Neuronal stem cell (in vitro differentiated cells): Measurements from ENCODE around the gene FRA10AC1.

Source experiments
- DNase-seq: peaks from one replicate; pipeline ENCODE4 v3.0.0-alpha.2; 2013; ENCODE audit warnings: low spot score
- H2AFZ ChIP-seq: one replicate; pipeline ENCODE4 v1.6.1; 2013; ENCODE audit warnings: mild to moderate bottlenecking, low read length, inconsistent platforms
- H2AK5ac ChIP-seq: 2 replicates; pipeline ENCODE4 v1.6.1; 2013; ENCODE audit warnings: low read depth, mild to moderate bottlenecking, inconsistent platforms, low read length, moderate library complexity, mixed read lengths
- H2BK120ac ChIP-seq: 2 replicates; pipeline ENCODE4 v1.6.1; 2013; ENCODE audit warnings: low read depth, mild to moderate bottlenecking, inconsistent platforms, low read length, moderate library complexity, mixed read lengths
- H2BK12ac ChIP-seq: one replicate; pipeline ENCODE4 v1.6.1; 2013; ENCODE audit warnings: low read length, inconsistent platforms
- H2BK15ac ChIP-seq: 2 replicates; pipeline ENCODE4 v1.6.1; 2013; ENCODE audit warnings: mild to moderate bottlenecking, low read length, inconsistent platforms, mixed read lengths
- H2BK5ac ChIP-seq: one replicate; pipeline ENCODE4 v1.6.1; 2013; ENCODE audit warnings: inconsistent platforms, mild to moderate bottlenecking, low read length, moderate library complexity
- H3K14ac ChIP-seq: one replicate; pipeline ENCODE4 v1.6.1; 2013; ENCODE audit warnings: low read length, inconsistent platforms
- H3K18ac ChIP-seq: 2 replicates; pipeline ENCODE4 v1.6.1; 2013; ENCODE audit warnings: low read length, inconsistent platforms
- H3K23ac ChIP-seq: 2 replicates; pipeline ENCODE4 v1.6.1; 2013; ENCODE audit warnings: low read depth, mild to moderate bottlenecking, mixed read lengths, low read length, inconsistent platforms; ENCODE audit not compliant: poor library complexity
- H3K27ac ChIP-seq: replicated peaks from 3 replicates; pipeline ENCODE4 v1.5.1; 2013; ENCODE audit warnings: low read length, inconsistent platforms
- H3K27me3 ChIP-seq, 3 experiments: 2 replicates each; pipeline ENCODE4 v1.6.1; 2013; ENCODE audit warnings: low read length in 3 of 3, mild to moderate bottlenecking in 2 of 3, inconsistent platforms in 1 of 3, low read depth in 1 of 3, mixed read lengths in 1 of 3, moderate library complexity in 1 of 3; ENCODE audit not compliant: control insufficient read depth in 3 of 3, insufficient read depth in 3 of 3
- H3K36me3 ChIP-seq, 2 donors: replicated peaks in 1 of 2; 2 replicates each; pipeline ENCODE4 v1.6.1; 2013; ENCODE audit warnings: low read length in 2 of 2; ENCODE audit not compliant: control insufficient read depth in 2 of 2, insufficient read depth in 2 of 2
- H3K4ac ChIP-seq: 2 replicates; pipeline ENCODE4 v1.6.1; 2013; ENCODE audit warnings: inconsistent platforms, mild to moderate bottlenecking, low read length, moderate library complexity
- H3K4me1 ChIP-seq, 2 donors: 1 replicate in 1 of 2; 2 replicates in 1 of 2; pipeline ENCODE4 v1.6.1; 2013; ENCODE audit warnings: low read length in 2 of 2, low read depth in 1 of 2; ENCODE audit not compliant: control insufficient read depth in 2 of 2, insufficient read depth in 1 of 2
- H3K4me2 ChIP-seq: one replicate; pipeline ENCODE4 v1.6.1; 2013; ENCODE audit warnings: mild to moderate bottlenecking, low read length, inconsistent platforms; ENCODE audit not compliant: insufficient read depth, poor library complexity, severe bottlenecking
- H3K4me3 ChIP-seq, 2 donors: 2 replicates each; pipeline ENCODE4 v1.5.1; 2013; ENCODE audit warnings: low read length in 2 of 2, mild to moderate bottlenecking in 2 of 2, inconsistent platforms in 1 of 2, moderate library complexity in 1 of 2
- H3K79me1 ChIP-seq: one replicate; pipeline ENCODE4 v1.6.1; 2013; ENCODE audit warnings: low read depth, mild to moderate bottlenecking, inconsistent platforms, low read length, moderate library complexity
- H3K9ac ChIP-seq: one replicate; pipeline ENCODE4 v1.6.1; 2013; ENCODE audit warnings: mild to moderate bottlenecking, low read depth, low read length, inconsistent platforms; ENCODE audit not compliant: poor library complexity
- H3K9me3 ChIP-seq, 2 donors: replicated peaks in 1 of 2; 2 replicates each; pipeline versions ENCODE3 to v1.6.1; 2013; ENCODE audit warnings: low read length in 2 of 2, mild to moderate bottlenecking in 2 of 2, inconsistent platforms in 1 of 2, low read depth in 1 of 2, mixed read lengths in 1 of 2, moderate library complexity in 1 of 2; ENCODE audit not compliant: control insufficient read depth in 2 of 2, insufficient read depth in 1 of 2
- H4K8ac ChIP-seq: one replicate; pipeline ENCODE4 v1.6.1; 2013; ENCODE audit warnings: low read depth, mild to moderate bottlenecking, inconsistent platforms, low read length, moderate library complexity
- H4K91ac ChIP-seq: one replicate; pipeline ENCODE4 v1.6.1; 2013; ENCODE audit warnings: low read length, low read depth, mild to moderate bottlenecking, inconsistent platforms; ENCODE audit not compliant: poor library complexity
- WGBS, 2 donors: extraction: QIAGEN DNeasy Blood & Tissue Kit; methylation state at CpG; one replicate each; pipeline ENCODE4 v1.1.7; 2013; ENCODE audit warnings: missing lambda C conversion rate in 2 of 2, mixed read lengths in 1 of 2; ENCODE audit not compliant: insufficient read length in 2 of 2, insufficient replicate concordance in 1 of 2; ENCODE audit errors: extremely low coverage in 2 of 2; 5-methylcytosine and 5-hydroxymethylcytosine counted together

Gene FRA10AC1

DNA sequence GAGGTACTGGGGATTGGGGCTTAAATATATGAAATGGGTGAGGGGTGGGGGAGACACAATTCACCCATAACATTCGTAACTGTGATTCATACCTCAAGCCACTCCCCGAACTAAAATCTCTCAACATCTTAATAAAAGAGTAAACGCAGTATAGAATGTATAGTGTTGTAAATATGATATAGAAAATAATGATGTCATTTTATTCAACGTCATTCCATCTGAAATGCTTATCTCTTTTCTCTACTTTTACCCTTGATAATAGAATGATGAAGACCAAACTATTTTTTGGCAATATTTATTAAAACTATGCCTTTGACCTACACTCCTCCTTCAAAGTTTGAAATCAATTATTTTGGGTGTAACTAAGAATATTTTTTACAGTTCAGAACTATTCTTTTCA is 36.4 kb downstream of the FRA10AC1 start:
- Histone ChIP-seq H2BK15ac (no peak overlapping the region), H3K4me2 (no peak overlapping the region), H3K18ac (no peak overlapping the region), H2AK5ac (no peak overlapping the region), H3K4me1 (no peaks in the 10 kb centered on the region), H3K27ac (no peak overlapping the region), H3K9ac (no peak overlapping the region), H3K9me3 (no peaks in the 10 kb centered on the region), H3K27me3 (no peaks in the 10 kb centered on the region), H2BK120ac (no peak overlapping the region), H4K8ac (no peak overlapping the region), H2BK12ac (no peak overlapping the region), H3K36me3 (peaks cover 0 to 60% of the 10 kb centered on the region in 2 donors), H2BK5ac (no peak overlapping the region), H3K79me1 (no peaks in the 10 kb centered on the region), H3K4me3 (no peak overlapping the region), H3K4ac (no peak overlapping the region), H3K23ac (no peak overlapping the region), H3K14ac (no peak overlapping the region), H4K91ac (no peak overlapping the region), H2AFZ (no peak overlapping the region)
- WGBS, 2 donors = no CpG with 5 or more reads among the region's 4 CpGs
- no peak for DNase-seq

DNA sequence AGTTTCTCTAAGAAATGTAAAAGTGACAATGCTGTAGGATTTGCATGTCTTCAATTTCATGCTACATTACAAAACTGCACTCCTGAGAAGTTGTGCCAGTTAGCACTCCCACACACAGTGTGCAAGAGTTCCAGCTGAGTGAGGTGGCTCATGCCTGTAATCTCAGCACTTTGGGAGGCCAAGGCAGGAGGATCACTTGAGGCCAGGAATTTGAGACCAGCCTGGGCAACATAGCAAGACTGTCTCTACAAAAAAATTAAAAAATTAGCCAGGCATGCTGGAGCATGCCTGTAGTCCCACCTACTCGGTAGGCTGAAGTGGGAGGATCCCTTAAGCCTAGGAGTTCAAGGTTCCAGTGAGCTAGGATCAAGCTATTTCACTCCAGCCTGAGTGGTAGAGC is 44.6 kb downstream of the FRA10AC1 start:
- Histone ChIP-seq H2BK15ac (no peak overlapping the region), H2AK5ac (no peak overlapping the region)
- WGBS, 2 donors = no CpG with 5 or more reads among the region's 1 CpG

DNA sequence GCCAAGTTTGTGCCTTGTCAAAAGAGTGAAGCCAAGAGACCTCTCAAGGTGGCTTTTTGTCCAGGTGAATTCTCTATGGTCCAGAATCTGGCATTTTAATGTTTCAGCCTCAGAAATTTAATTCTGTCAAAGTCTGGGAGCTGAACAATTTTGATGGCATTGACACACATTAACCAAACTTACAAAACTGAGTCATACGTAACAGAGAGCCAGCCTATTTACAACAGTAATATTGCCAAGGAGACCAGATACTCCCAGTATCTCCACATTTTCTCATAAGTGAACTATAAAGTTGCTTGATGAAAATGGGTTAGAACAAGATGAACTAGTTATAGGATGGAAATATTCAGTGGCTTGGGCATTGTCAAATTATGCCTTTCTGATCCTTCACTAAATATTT is 46.2 kb downstream of the FRA10AC1 start:
- H3K4me3 ChIP-seq = no peak overlapping the region
- no peak overlapping the region for H3K18ac ChIP-seq
- H2BK120ac ChIP-seq = no peak overlapping the region
- no peak overlapping the region for H3K14ac ChIP-seq
- H3K23ac ChIP-seq = no peak overlapping the region
- H2BK5ac ChIP-seq = no peak overlapping the region
- no peak overlapping the region for H3K27ac ChIP-seq
- no peak overlapping the region for H2BK15ac ChIP-seq
- H2AK5ac ChIP-seq = no peak overlapping the region
- peaks cover 0 to 2% (median 0%) of the 10 kb centered on the region in 3 experiments for H3K27me3 ChIP-seq
- no peaks in the 10 kb centered on the region for H3K4me1 ChIP-seq
- DNase-seq = no peak
- H3K4me2 ChIP-seq = no peak overlapping the region
- WGBS, 2 donors = no CpG with 5 or more reads among the region's 1 CpG
- H4K8ac ChIP-seq = no peak overlapping the region
- H2BK12ac ChIP-seq = no peak overlapping the region
- H2AFZ ChIP-seq = no peak overlapping the region
- no peaks in the 10 kb centered on the region for H3K79me1 ChIP-seq
- peaks cover 0 to 3% of the 10 kb centered on the region in 2 donors for H3K36me3 ChIP-seq
- H3K9ac ChIP-seq = no peak overlapping the region
- no peak overlapping the region for H4K91ac ChIP-seq
- H3K9me3 ChIP-seq = no peaks in the 10 kb centered on the region
- H3K4ac ChIP-seq = no peak overlapping the region

More for the DNA sequence above, 44.6 kb downstream of the FRA10AC1 start:
- H3K4ac ChIP-seq = no peak overlapping the region
- no peak overlapping the region for H2AFZ ChIP-seq
- no peak overlapping the region for H3K18ac ChIP-seq
- no peak overlapping the region for H4K91ac ChIP-seq
- peaks cover 0 to 3% of the 10 kb centered on the region in 2 donors for H3K36me3 ChIP-seq
- DNase-seq = no peak
- H3K14ac ChIP-seq = no peak overlapping the region
- no peak overlapping the region for H3K4me2 ChIP-seq
- H2BK5ac ChIP-seq = no peak overlapping the region
- H2BK120ac ChIP-seq = no peak overlapping the region
- H3K27me3 ChIP-seq = no peaks in the 10 kb centered on the region
- H3K27ac ChIP-seq = no peak overlapping the region
- H3K23ac ChIP-seq = no peak overlapping the region
- H3K79me1 ChIP-seq = no peaks in the 10 kb centered on the region
- no peak overlapping the region for H3K4me3 ChIP-seq
- H3K9ac ChIP-seq = no peak overlapping the region
- no peak overlapping the region for H2BK12ac ChIP-seq
- H3K4me1 ChIP-seq = no peaks in the 10 kb centered on the region
- H3K9me3 ChIP-seq = no peaks in the 10 kb centered on the region
- no peak overlapping the region for H4K8ac ChIP-seq

DNA sequence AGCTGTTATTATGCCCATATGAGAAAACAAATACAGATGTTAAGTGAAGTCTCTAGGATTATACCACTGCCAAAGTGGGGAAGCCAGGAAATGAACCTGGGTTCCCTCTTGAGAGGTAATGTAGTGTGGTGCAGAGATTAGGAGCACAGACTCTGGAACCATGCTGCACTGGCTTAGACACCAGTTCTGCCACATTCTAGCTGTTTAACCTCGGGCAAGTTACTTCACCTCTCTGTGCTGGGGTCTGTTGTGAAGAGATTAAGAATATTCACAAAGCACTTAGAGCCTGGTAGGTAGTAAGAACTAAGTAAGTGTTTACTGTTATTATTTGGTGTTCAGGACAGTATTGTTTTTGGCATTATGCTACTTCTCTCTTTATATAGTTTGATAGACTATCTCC is 48.2 kb downstream of the FRA10AC1 start:
- Histone ChIP-seq H3K4me3 (no peak overlapping the region), H2BK5ac (no peak overlapping the region), H2AK5ac (no peak overlapping the region), H2BK12ac (no peak overlapping the region), H3K18ac (no peak overlapping the region), H3K14ac (no peak overlapping the region), H3K4me2 (no peak overlapping the region), H3K9ac (no peak overlapping the region), H3K36me3 (no peaks in the 10 kb centered on the region), H3K9me3 (no peaks in the 10 kb centered on the region), H2BK15ac (no peak overlapping the region), H3K4ac (no peak overlapping the region), H3K27ac (no peak overlapping the region), H2BK120ac (no peak overlapping the region), H3K23ac (no peak overlapping the region), H4K8ac (no peak overlapping the region), H3K79me1 (no peaks in the 10 kb centered on the region), H3K4me1 (no peaks in the 10 kb centered on the region), H4K91ac (no peak overlapping the region), H2AFZ (no peak overlapping the region), H3K27me3 (peaks cover 0 to 5% (median 0%) of the 10 kb centered on the region in 3 experiments)
- DNase-seq = no peak
- no CpG with 5 or more reads among the region's 1 CpG for WGBS, 2 donors
